ENCODE measurements around the gene OR10R2. TPM values are rescaled to one million over a fixed set of nuclear protein-coding genes. Genes with fewer than 3 reads are reported as not detected.

The OR10R2 gene, protein sequence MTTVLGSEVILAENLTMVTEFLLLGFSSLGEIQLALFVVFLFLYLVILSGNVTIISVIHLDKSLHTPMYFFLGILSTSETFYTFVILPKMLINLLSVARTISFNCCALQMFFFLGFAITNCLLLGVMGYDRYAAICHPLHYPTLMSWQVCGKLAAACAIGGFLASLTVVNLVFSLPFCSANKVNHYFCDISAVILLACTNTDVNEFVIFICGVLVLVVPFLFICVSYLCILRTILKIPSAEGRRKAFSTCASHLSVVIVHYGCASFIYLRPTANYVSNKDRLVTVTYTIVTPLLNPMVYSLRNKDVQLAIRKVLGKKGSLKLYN
- not detected in 5 replicates for total RNA-seq (2022; extraction: Qiagen RNA extraction; ENCODE audit: low read depth)

DNA sequence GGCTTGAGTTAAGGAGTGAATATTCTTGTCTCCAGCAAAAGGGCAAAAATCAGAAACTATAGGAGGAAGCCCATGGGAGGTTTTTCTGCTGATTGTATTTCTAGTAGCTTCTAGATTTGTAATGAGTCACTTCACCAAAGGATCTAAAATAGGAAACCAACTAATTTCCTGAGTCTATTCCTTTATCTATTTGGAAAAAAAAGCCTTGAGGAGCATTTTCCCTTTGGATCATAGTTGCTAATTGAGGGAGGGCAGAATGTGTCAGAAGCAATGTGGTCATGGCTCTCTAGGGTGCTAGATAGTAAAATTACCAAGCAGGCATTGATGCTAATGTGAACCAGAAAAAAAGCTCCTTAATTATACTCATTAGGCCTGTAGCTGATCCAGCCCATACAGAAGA is at the start of gene OR10R2:
OR10R2 (plus strand) TSS at position 301 of the 400 bp plus-strand sequence. CDS start 106 bp downstream, outside the sequence.

DNA sequence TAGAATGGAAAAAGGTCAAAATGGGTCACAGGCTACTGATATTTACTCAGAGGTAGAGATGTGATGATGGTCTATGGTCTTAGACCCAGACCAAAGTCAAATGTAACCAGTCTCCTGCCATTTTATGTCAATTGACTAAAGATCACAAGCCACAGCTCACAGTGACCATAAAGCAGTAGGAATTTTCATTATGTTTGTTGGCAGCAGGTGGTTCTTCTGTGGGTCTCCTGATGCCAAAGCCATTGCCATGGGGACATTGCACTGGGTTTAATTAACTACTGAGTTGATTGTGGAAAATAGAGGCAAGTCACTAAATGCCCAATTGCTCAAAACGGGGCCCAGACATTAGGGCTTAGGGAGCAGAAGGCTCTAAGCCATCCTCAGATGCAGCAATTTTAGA is 45.9 kb upstream of the OR10R2 start, which contains the start of gene OR10K2:
OR10K2 (minus strand) TSS at position 101 of the 400 bp plus-strand sequence. CDS start 5,371 bp downstream, outside the sequence.

DNA sequence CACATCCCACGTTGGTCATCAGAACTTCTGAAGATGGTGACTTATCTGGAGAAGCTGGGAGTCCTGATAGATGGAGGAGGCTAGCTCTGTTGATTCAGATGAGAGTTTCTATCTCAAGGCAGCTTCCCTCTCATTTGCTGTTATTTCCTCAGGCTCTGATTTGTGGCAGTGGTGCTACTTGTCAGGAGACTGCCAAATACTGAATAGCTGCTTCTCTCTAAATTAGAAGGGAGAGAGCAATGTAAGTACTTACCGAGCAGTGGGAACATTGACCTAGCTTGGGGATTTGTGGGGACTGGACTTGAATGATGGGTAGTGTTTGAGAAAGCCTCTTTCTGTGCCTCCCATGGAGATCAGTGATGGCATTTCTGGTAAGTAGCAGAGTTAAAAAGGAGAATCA is 10.5 kb upstream of the OR10R2 start, which contains the start of gene OR10K1:
OR10K1 (plus strand) TSS at position 301 of the 400 bp plus-strand sequence. CDS start 3,728 bp downstream, outside the sequence.

Other genes with a start within 250 kb of the OR10R2 start
- not detected in 5 replicates for gene CD1A, start 217.8 kb upstream of the OR10R2 start, total RNA-seq (2022; extraction: Qiagen RNA extraction; ENCODE audit: low read depth)
- not detected in 5 replicates for gene CD1C, start 182.3 kb upstream of the OR10R2 start, total RNA-seq (2022; extraction: Qiagen RNA extraction; ENCODE audit: low read depth)
- not detected in 5 replicates for gene CD1B, start 140.7 kb upstream of the OR10R2 start, total RNA-seq (2022; extraction: Qiagen RNA extraction; ENCODE audit: low read depth)
- gene CD1E, start 118.3 kb upstream of the OR10R2 start, total RNA-seq (2022; extraction: Qiagen RNA extraction; ENCODE audit: low read depth), result not detected in 5 replicates
- not detected in 5 replicates for gene OR10T2, start 72.8 kb upstream of the OR10R2 start, total RNA-seq (2022; extraction: Qiagen RNA extraction; ENCODE audit: low read depth)
- not detected in 5 replicates for gene OR10K2, start 46.0 kb upstream of the OR10R2 start, total RNA-seq (2022; extraction: Qiagen RNA extraction; ENCODE audit: low read depth)
- gene OR10K1, start 10.4 kb upstream of the OR10R2 start, total RNA-seq (2022; extraction: Qiagen RNA extraction; ENCODE audit: low read depth), result not detected in 5 replicates
- not detected in 5 replicates for gene OR6Y1, start 82.2 kb downstream of the OR10R2 start, total RNA-seq (2022; extraction: Qiagen RNA extraction; ENCODE audit: low read depth)
- not detected in 5 replicates for gene OR6P1, start 98.4 kb downstream of the OR10R2 start, total RNA-seq (2022; extraction: Qiagen RNA extraction; ENCODE audit: low read depth)
- gene OR10X1, start 107.7 kb downstream of the OR10R2 start, total RNA-seq (2022; extraction: Qiagen RNA extraction; ENCODE audit: low read depth), result not detected in 5 replicates
- gene OR10Z1, start 133.0 kb downstream of the OR10R2 start, total RNA-seq (2022; extraction: Qiagen RNA extraction; ENCODE audit: low read depth), result not detected in 5 replicates
- gene SPTA1, start 214.5 kb downstream of the OR10R2 start, total RNA-seq (2022; extraction: Qiagen RNA extraction; ENCODE audit: low read depth), result not detected in 5 replicates
- gene OR6K2, start 228.4 kb downstream of the OR10R2 start, total RNA-seq (2022; extraction: Qiagen RNA extraction; ENCODE audit: low read depth), result not detected in 5 replicates
- gene OR6K3, start 248.5 kb downstream of the OR10R2 start, total RNA-seq (2022; extraction: Qiagen RNA extraction; ENCODE audit: low read depth), result not detected in 5 replicates

All from A549 treated with DMSO at 1 μM for 4 hours (cell line).